ENCODE data around the gene TTC33.
"Not testable (repeated sequence)": the region's sequence is repeated elsewhere in the genome, so short reads cannot be mapped to it uniquely, and the experiment has no call there.

TTC33 gene

GRCh38 chr5:40755407-40756365 is at the start of gene TTC33:
TTC33 (minus strand) TSS chr5:40755961; CDS start chr5:40747018, 8,943 bp downstream.
- Histone ChIP-seq H3K4me3 (ENCODE audit: low read length) (peak within 1 kb of the TSS; percentile 84), H3K4me1 (ENCODE audit: control insufficient read depth, low read depth, low read length) (peaks cover 5% of the 10 kb centered on the region), H3K36me3 (ENCODE audit: control insufficient read depth, low read depth, low read length) (no peaks in the 10 kb centered on the region), H3K27me3 (ENCODE audit: control insufficient read depth, insufficient read depth, low read length) (peaks cover 5% of the 10 kb centered on the region), H3K9me3 (ENCODE audit: control insufficient read depth, low read depth, low read length) (no peaks in the 10 kb centered on the region), H3K27ac (ENCODE audit: low read length) (no peak within 1 kb of the TSS), H3K9ac (ENCODE audit: low read length) (peak within 1 kb of the TSS; percentile 80)

DNA sequence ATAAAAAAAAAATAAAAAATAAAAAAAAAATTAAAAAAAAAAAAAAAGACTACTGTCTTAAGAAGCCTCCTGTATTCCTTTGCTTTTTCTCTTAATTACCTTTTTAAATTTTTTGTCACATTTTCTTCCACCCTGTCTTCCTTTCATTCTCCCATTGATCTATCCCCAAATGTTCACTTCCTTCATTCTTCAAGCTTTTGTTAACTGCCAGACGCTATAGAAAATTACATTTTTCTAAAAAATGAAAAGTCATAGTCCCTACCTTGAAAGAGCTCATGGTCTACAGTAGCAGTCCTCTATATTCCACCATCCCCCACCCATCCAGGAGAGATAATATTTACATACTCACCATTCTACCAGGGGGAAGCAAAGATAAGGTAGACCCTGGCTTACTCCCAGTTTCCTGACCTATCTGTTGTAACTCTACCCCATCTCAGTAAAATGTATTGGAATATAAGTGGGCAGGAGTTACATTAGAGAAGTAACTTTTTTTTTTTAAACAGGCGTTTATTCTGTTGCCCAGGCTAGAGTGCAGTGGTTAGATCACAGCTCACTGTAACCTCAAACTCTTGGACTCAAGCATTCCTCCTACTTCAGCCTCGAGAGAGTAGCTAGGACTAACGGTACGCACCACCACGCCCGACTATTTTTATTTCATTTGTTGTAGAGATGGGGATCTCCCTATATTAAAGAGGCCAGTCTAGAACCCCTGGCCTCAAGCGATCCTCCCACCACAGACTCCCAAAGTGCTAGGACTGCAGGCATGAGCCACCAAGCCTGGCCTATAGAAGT is 46.2 kb upstream of the TTC33 start:
- Histone ChIP-seq H3K36me3 (ENCODE audit: control insufficient read depth, low read depth, low read length) (no peaks in the 10 kb centered on the region), H3K4me1 (ENCODE audit: control insufficient read depth, low read depth, low read length) (peaks cover 19% of the 10 kb centered on the region), H3K4me3 (ENCODE audit: low read length) (no peak overlapping the region), H3K9me3 (ENCODE audit: control insufficient read depth, low read depth, low read length) (no peaks in the 10 kb centered on the region), H3K27ac (ENCODE audit: low read length) (no peak overlapping the region), H3K27me3 (ENCODE audit: control insufficient read depth, insufficient read depth, low read length) (no peaks in the 10 kb centered on the region), H3K9ac (ENCODE audit: low read length) (no peak overlapping the region)

DNA sequence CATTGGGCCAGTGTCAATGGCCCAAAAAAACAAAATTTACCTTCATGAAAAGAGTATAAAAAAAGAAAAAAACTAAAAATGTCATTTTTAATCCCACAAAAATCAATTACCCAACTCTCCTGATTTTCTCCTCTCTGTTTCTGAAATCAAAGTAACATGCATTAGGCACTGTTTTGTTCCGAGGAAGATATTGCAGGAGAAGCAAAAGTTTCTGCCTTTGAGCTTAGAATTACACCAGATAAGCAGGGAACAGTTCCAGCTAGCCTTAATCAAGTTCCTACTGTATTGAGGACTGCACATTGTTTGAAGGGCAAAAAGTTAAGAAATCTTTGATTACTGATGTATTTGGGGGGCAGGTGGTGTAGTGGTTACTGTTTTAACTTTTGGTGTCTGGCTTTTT is 43.5 kb upstream of the TTC33 start:
- peaks cover 27% of the 10 kb centered on the region for H3K4me1 ChIP-seq (ENCODE audit: control insufficient read depth, low read depth, low read length)
- no peaks in the 10 kb centered on the region for H3K36me3 ChIP-seq (ENCODE audit: control insufficient read depth, low read depth, low read length)
- peak overlapping the region; percentile 96 for H3K4me3 ChIP-seq (ENCODE audit: low read length)
- H3K9me3 ChIP-seq (ENCODE audit: control insufficient read depth, low read depth, low read length), result no peaks in the 10 kb centered on the region
- H3K9ac ChIP-seq (ENCODE audit: low read length), result peak overlapping the region; percentile 94
- H3K27ac ChIP-seq (ENCODE audit: low read length), result no peak overlapping the region
- no peaks in the 10 kb centered on the region for H3K27me3 ChIP-seq (ENCODE audit: control insufficient read depth, insufficient read depth, low read length)

GRCh38 chr5:40798801-40799210 is 43.0 kb upstream of the TTC33 start:
- Histone ChIP-seq H3K27ac (ENCODE audit: low read length) (peak overlapping the region; percentile 85), H3K4me3 (ENCODE audit: low read length) (peak overlapping the region; percentile 96), H3K27me3 (ENCODE audit: control insufficient read depth, insufficient read depth, low read length) (no peaks in the 10 kb centered on the region), H3K9me3 (ENCODE audit: control insufficient read depth, low read depth, low read length) (no peaks in the 10 kb centered on the region), H3K9ac (ENCODE audit: low read length) (peak overlapping the region; percentile 94), H3K36me3 (ENCODE audit: control insufficient read depth, low read depth, low read length) (no peaks in the 10 kb centered on the region), H3K4me1 (ENCODE audit: control insufficient read depth, low read depth, low read length) (peaks cover 27% of the 10 kb centered on the region)

- Histone ChIP-seq H3K36me3 (ENCODE audit: control insufficient read depth, low read depth, low read length) (no peaks in the 10 kb centered on the region), H3K4me1 (ENCODE audit: control insufficient read depth, low read depth, low read length) (peaks cover 27% of the 10 kb centered on the region), H3K9me3 (ENCODE audit: control insufficient read depth, low read depth, low read length) (no peaks in the 10 kb centered on the region), H3K27me3 (ENCODE audit: control insufficient read depth, insufficient read depth, low read length) (no peaks in the 10 kb centered on the region), H3K9ac (ENCODE audit: low read length) (peak within 1 kb of the TSS; percentile 94), H3K27ac (ENCODE audit: low read length) (peak within 1 kb of the TSS; percentile 88), H3K4me3 (ENCODE audit: low read length) (peak within 1 kb of the TSS; percentile 99)
Observed at GRCh38 chr5:40798012-40798800, 42.4 kb upstream of the TTC33 start, which contains the start of gene PRKAA1. PRKAA1 (minus strand) TSS chr5:40798374; CDS start chr5:40798189, 185 bp downstream.

DNA sequence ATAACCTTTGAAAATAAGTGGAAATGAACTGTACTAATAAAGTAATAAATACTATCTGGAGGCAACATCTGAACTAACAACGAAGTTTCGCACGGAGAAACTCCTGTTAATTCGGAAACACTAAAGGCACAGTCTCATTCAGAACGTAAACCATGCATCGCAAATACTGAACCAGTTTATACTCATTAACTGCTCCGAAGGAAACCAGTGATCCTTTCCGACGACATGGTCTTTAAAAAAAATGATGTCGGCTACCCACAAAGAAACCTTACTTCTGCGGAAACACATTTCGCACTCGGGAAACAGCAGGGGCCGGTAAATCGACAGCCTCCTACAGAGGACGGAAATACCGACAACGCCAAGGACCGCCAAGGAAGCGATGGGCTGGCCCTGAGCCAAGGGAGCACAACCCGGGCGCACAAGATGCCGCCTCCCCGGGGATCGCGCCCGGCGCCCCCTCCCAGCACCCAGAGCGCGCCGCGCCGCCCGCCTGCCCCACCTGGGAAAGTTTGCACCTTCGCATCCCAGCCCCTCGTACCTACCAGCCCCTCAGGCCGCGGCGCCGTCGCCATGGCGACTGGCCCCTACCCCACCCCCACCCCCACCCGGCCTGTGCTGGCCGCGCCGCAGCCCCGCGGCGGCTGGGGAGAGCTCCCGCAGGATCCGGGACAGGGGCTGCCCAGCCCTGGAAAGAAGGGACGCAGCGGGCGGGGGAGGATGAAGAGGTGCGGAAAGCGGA is 41.7 kb upstream of the TTC33 start:
- Histone ChIP-seq H3K27me3 (ENCODE audit: control insufficient read depth, insufficient read depth, low read length) (no peaks in the 10 kb centered on the region), H3K4me1 (ENCODE audit: control insufficient read depth, low read depth, low read length) (peaks cover 27% of the 10 kb centered on the region), H3K9me3 (ENCODE audit: control insufficient read depth, low read depth, low read length) (no peaks in the 10 kb centered on the region)

GRCh38 chr5:40796487-40796889 is 40.7 kb upstream of the TTC33 start:
- no peaks in the 10 kb centered on the region for H3K27me3 ChIP-seq (ENCODE audit: control insufficient read depth, insufficient read depth, low read length)
- no peaks in the 10 kb centered on the region for H3K9me3 ChIP-seq (ENCODE audit: control insufficient read depth, low read depth, low read length)
- peak overlapping the region; percentile 99 for H3K4me3 ChIP-seq (ENCODE audit: low read length)
- H3K36me3 ChIP-seq (ENCODE audit: control insufficient read depth, low read depth, low read length), result no peaks in the 10 kb centered on the region
- H3K9ac ChIP-seq (ENCODE audit: low read length), result peak overlapping the region; percentile 83
- H3K27ac ChIP-seq (ENCODE audit: low read length), result no peak overlapping the region
- peaks cover 21% of the 10 kb centered on the region for H3K4me1 ChIP-seq (ENCODE audit: control insufficient read depth, low read depth, low read length)

More for the DNA sequence above, 41.7 kb upstream of the TTC33 start:
- no peaks in the 10 kb centered on the region for H3K36me3 ChIP-seq (ENCODE audit: control insufficient read depth, low read depth, low read length)
- peak overlapping the region; percentile 88 for H3K27ac ChIP-seq (ENCODE audit: low read length)
- peak overlapping the region; percentile 99 for H3K4me3 ChIP-seq (ENCODE audit: low read length)
- peak overlapping the region; percentile 83 for H3K9ac ChIP-seq (ENCODE audit: low read length)

DNA sequence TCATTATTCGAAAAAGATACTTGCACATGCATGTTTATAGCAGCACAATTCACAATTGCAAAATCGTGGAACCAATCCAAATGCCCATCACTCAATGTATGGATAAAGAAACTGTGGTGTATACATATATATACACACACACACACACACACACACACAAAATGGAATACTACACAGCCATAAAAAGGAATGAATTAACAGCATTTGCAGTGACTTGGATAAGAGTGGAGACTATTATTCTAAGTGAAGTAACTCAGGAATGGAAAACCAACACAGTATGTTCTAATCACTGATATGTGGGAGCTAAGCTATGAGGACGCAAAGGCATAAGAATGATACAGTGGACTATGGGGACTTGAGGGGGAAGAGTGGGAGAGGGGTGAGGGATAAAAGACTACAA is 39.1 kb upstream of the TTC33 start:
- not testable (repeated sequence) for H3K27me3 ChIP-seq (ENCODE audit: control insufficient read depth, insufficient read depth, low read length); H3K27ac ChIP-seq (ENCODE audit: low read length); H3K9ac ChIP-seq (ENCODE audit: low read length); H3K4me3 ChIP-seq (ENCODE audit: low read length); H3K36me3 ChIP-seq (ENCODE audit: control insufficient read depth, low read depth, low read length); H3K9me3 ChIP-seq (ENCODE audit: control insufficient read depth, low read depth, low read length)
- peaks cover 21% of the 10 kb centered on the region for H3K4me1 ChIP-seq (ENCODE audit: control insufficient read depth, low read depth, low read length)

DNA sequence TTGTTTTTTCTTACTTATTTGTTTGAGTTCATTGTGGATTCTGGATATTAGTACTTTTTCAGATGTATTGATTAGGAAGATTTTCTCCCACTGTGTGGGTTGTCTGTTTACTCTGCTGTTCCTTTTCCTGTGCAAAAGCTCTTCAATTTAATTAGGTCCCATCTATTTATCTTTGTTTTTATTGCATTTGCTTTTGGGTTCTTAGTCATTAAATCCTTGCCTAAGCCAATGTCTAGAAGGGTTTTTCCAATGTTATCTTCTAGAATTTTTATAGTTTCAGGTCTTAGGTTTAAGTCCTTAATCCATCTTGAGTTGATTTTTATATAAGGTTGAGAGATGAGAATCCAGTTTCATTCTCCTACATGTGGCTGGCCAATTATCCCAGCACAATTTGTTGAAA is 38.6 kb upstream of the TTC33 start:
- H3K27me3 ChIP-seq (ENCODE audit: control insufficient read depth, insufficient read depth, low read length); H3K9ac ChIP-seq (ENCODE audit: low read length); H3K9me3 ChIP-seq (ENCODE audit: control insufficient read depth, low read depth, low read length); H3K36me3 ChIP-seq (ENCODE audit: control insufficient read depth, low read depth, low read length); H3K27ac ChIP-seq (ENCODE audit: low read length); H3K4me3 ChIP-seq (ENCODE audit: low read length): not testable (repeated sequence)
- peaks cover 17% of the 10 kb centered on the region for H3K4me1 ChIP-seq (ENCODE audit: control insufficient read depth, low read depth, low read length)

GRCh38 chr5:40792691-40793090 is 36.9 kb upstream of the TTC33 start:
- H3K27ac ChIP-seq (ENCODE audit: low read length); H3K4me1 ChIP-seq (ENCODE audit: control insufficient read depth, low read depth, low read length); H3K4me3 ChIP-seq (ENCODE audit: low read length); H3K9ac ChIP-seq (ENCODE audit: low read length); H3K36me3 ChIP-seq (ENCODE audit: control insufficient read depth, low read depth, low read length); H3K9me3 ChIP-seq (ENCODE audit: control insufficient read depth, low read depth, low read length); H3K27me3 ChIP-seq (ENCODE audit: control insufficient read depth, insufficient read depth, low read length): not testable (repeated sequence)
